ENCODE measurements around the gene CPLX1.
"Not testable (repeated sequence)": the region's sequence is repeated elsewhere in the genome, so short reads cannot be mapped to it uniquely, and the experiment has no call there.

CPLX1 gene

GRCh38 chr4:761739-762138 lies 64.2 kb downstream of the CPLX1 start:
- TF ChIP-seq, protein P1, sequence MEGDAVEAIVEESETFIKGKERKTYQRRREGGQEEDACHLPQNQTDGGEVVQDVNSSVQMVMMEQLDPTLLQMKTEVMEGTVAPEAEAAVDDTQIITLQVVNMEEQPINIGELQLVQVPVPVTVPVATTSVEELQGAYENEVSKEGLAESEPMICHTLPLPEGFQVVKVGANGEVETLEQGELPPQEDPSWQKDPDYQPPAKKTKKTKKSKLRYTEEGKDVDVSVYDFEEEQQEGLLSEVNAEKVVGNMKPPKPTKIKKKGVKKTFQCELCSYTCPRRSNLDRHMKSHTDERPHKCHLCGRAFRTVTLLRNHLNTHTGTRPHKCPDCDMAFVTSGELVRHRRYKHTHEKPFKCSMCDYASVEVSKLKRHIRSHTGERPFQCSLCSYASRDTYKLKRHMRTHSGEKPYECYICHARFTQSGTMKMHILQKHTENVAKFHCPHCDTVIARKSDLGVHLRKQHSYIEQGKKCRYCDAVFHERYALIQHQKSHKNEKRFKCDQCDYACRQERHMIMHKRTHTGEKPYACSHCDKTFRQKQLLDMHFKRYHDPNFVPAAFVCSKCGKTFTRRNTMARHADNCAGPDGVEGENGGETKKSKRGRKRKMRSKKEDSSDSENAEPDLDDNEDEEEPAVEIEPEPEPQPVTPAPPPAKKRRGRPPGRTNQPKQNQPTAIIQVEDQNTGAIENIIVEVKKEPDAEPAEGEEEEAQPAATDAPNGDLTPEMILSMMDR (conservative IDR thresholded peaks at IDR 0.05; ENCODE audit: low read depth, low read length): no peak
- DNase-seq (ENCODE audit: low read depth): no peak
- H3K4me3 ChIP-seq (ENCODE audit: low read length): no peak overlapping the region

DNA sequence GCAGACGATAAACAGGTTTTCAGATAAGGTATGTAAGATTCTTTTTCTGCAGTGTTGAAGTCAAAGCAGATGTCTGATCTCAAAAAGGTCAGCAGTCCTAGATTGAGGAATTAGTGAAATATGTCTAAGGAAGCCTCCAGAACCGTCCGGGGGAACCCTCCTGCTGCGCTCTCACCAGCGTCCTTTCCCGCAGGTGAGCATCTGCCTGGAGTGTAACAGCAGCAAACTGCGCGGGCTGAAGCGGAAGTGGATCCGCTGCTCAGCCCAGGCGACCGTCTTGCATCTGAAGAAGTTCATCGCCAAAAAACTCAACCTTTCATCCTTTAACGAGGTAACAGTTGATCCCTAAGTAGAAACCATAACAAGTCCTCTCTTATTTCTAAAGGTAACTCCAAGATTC lies 64.8 kb downstream of the CPLX1 start:
- no peak for DNase-seq (ENCODE audit: low read depth)
- no peak overlapping the region for H3K4me3 ChIP-seq (ENCODE audit: low read length)
- TF ChIP-seq, protein P1 (conservative IDR thresholded peaks at IDR 0.05; ENCODE audit: low read depth, low read length): no peak

- DNase-seq (ENCODE audit: low read depth): no peak
- no peak overlapping the region for H3K4me3 ChIP-seq (ENCODE audit: low read length)
- TF ChIP-seq, protein P1 (conservative IDR thresholded peaks at IDR 0.05; ENCODE audit: low read depth, low read length): no peak
Observed at GRCh38 chr4:760616-761015, 65.3 kb downstream of the CPLX1 start.

GRCh38 chr4:759810-760209 lies 66.1 kb downstream of the CPLX1 start:
- not testable (repeated sequence) for H3K4me3 ChIP-seq (ENCODE audit: low read length); DNase-seq (ENCODE audit: low read depth)

DNA sequence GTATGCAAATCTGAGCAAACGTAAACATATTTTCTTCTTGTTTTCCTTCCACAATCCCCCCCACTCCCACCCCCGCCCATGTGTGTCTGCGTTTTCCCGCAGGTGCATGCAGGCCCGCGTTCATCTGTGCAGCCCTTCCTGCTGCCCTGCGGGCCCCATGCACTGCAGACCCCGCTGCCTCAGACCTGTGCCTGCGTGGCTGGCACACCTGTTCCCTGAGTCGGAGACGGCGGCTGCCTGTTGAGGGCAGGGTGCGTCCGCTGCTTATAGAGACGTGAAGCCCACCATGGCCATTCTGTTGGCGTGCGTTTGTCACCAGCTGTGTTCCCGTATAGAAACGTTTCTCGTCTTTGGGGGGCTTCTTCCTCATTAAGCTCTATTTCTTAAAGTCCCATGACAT lies 68.8 kb downstream of the CPLX1 start:
- no peak for DNase-seq (ENCODE audit: low read depth)
- TF ChIP-seq, protein P1 (conservative IDR thresholded peaks at IDR 0.05; ENCODE audit: low read depth, low read length): no peak

GRCh38 chr4:754221-755120 lies 71.5 kb downstream of the CPLX1 start:
- DNase-seq (ENCODE audit: low read depth): no peak
- TF ChIP-seq, protein P1 (conservative IDR thresholded peaks at IDR 0.05; ENCODE audit: low read depth, low read length): no peak
- H3K4me3 ChIP-seq (ENCODE audit: low read length): no peak overlapping the region

More for the DNA sequence above, 68.8 kb downstream of the CPLX1 start:
- no peak overlapping the region for H3K4me3 ChIP-seq (ENCODE audit: low read length)

- H3K4me3 ChIP-seq (ENCODE audit: low read length); DNase-seq (ENCODE audit: low read depth): not testable (repeated sequence)
Observed at GRCh38 chr4:753186-753585, 72.7 kb downstream of the CPLX1 start.

- DNase-seq (ENCODE audit: low read depth): no peak
- H3K4me3 ChIP-seq (ENCODE audit: low read length): no peak overlapping the region
- TF ChIP-seq, protein P1 (conservative IDR thresholded peaks at IDR 0.05; ENCODE audit: low read depth, low read length): no peak
Observed at GRCh38 chr4:752196-752861, 73.6 kb downstream of the CPLX1 start.
